Ishikawa (cell line): ENCODE measurements around the gene LZIC.
A peak's percentile ranks its signal among the peaks of the same experiment; 100 is the strongest.

Experiments used
- CEBPB ChIP-seq: IDR thresholded peaks from 2 replicates; pipeline ENCODE4 v1.6.1; 2012
- CREB1 ChIP-seq: IDR thresholded peaks from 2 replicates; pipeline ENCODE4 v1.6.1; 2012; ENCODE audit warnings: low read depth
- EGR1 ChIP-seq: IDR thresholded peaks from 2 replicates; pipeline ENCODE4 v1.6.1; 2012
- EP300 ChIP-seq: IDR thresholded peaks from 2 replicates; pipeline ENCODE4 v1.6.1; 2012; ENCODE audit warnings: borderline replicate concordance
- FOXM1 ChIP-seq: IDR thresholded peaks from 2 replicates; pipeline ENCODE4 v1.6.1; 2012; ENCODE audit warnings: low read depth, borderline replicate concordance
- NFIC ChIP-seq: IDR thresholded peaks from 2 replicates; pipeline ENCODE4 v1.6.1; 2012
- RAD21 ChIP-seq: IDR thresholded peaks from 2 replicates; pipeline ENCODE4 v1.6.1; 2012; ENCODE audit warnings: low read depth
- TAF1 ChIP-seq: IDR thresholded peaks from 2 replicates; pipeline ENCODE4 v1.6.1; 2012; ENCODE audit warnings: low read depth, mild to moderate bottlenecking
- TCF12 ChIP-seq: IDR thresholded peaks from 2 replicates; pipeline ENCODE4 v1.6.1; 2012; ENCODE audit warnings: low read depth
- TEAD4 ChIP-seq: IDR thresholded peaks from 2 replicates; pipeline ENCODE4 v1.6.1; 2012
- YY1 ChIP-seq: IDR thresholded peaks from 2 replicates; pipeline ENCODE4 v1.6.1; 2012; ENCODE audit warnings: low read depth
- ZBTB7A ChIP-seq: IDR thresholded peaks from 2 replicates; pipeline ENCODE4 v1.6.1; 2012; ENCODE audit warnings: low read depth
- TF ChIP-seq, protein P1 (sequence below): IDR thresholded peaks from 2 replicates; pipeline ENCODE4 v1.6.1; 2012; ENCODE audit warnings: low read depth, mild to moderate bottlenecking
- TF ChIP-seq, protein P2 (sequence below): IDR thresholded peaks from 2 replicates; pipeline ENCODE4 v1.6.1; 2012
- TF ChIP-seq, protein P3 (sequence below): IDR thresholded peaks from 2 replicates; pipeline ENCODE4 v1.6.1; 2012

LZIC gene

DNA sequence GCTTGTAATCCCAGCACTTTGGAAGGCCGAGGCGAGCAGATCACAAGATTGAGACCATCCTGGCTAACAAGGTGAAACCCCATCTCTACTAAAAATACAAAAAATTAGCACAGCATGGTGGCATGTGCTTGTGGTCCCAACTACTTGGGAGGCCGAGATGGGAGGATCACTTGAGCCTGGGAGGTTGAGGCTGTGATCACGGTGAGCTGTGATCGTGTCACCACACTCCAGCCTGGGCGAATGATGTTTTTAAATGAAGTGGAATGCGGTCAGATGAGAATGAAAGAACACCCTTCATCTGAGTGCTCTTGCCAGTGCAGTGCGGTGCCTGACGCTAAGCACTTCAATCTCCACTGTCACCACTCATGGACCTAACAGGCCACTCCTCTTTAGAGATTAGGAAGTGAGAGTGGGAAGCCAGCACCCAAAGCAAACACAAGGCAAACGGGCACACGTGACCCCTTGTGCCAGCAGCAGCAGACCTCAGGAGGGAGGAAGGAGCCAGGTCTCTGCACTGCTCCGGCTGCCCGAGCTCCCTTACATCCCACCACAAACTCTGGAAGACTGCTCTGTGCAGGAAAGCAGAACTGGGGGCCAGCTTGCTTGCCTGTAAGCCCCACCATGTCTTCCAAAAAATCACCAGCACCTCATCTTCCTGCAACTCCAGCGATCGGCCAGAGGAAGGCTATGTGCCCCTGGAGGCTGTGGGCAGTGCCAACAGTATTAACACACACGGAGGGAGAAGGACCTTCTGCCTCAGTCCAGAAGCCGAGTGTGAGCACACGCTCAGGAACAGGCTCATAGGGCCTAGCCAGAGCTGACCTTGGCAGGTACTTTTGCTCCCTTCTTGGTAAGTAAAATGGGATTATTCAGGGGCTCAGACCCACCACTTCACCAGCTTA, 42.8 kb downstream of the LZIC start:
- TF ChIP-seq, protein P1, sequence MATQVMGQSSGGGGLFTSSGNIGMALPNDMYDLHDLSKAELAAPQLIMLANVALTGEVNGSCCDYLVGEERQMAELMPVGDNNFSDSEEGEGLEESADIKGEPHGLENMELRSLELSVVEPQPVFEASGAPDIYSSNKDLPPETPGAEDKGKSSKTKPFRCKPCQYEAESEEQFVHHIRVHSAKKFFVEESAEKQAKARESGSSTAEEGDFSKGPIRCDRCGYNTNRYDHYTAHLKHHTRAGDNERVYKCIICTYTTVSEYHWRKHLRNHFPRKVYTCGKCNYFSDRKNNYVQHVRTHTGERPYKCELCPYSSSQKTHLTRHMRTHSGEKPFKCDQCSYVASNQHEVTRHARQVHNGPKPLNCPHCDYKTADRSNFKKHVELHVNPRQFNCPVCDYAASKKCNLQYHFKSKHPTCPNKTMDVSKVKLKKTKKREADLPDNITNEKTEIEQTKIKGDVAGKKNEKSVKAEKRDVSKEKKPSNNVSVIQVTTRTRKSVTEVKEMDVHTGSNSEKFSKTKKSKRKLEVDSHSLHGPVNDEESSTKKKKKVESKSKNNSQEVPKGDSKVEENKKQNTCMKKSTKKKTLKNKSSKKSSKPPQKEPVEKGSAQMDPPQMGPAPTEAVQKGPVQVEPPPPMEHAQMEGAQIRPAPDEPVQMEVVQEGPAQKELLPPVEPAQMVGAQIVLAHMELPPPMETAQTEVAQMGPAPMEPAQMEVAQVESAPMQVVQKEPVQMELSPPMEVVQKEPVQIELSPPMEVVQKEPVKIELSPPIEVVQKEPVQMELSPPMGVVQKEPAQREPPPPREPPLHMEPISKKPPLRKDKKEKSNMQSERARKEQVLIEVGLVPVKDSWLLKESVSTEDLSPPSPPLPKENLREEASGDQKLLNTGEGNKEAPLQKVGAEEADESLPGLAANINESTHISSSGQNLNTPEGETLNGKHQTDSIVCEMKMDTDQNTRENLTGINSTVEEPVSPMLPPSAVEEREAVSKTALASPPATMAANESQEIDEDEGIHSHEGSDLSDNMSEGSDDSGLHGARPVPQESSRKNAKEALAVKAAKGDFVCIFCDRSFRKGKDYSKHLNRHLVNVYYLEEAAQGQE = no peak
- TF ChIP-seq CREB1 (no peak), EGR1 (no peak), CEBPB (no peak), TCF12 (no peak), RAD21 (no peak), NFIC (no peak), EP300 (no peak), YY1 (no peak), FOXM1 (no peak), ZBTB7A (no peak), TAF1 (no peak), TEAD4 (no peak)
- TF ChIP-seq, protein P2, sequence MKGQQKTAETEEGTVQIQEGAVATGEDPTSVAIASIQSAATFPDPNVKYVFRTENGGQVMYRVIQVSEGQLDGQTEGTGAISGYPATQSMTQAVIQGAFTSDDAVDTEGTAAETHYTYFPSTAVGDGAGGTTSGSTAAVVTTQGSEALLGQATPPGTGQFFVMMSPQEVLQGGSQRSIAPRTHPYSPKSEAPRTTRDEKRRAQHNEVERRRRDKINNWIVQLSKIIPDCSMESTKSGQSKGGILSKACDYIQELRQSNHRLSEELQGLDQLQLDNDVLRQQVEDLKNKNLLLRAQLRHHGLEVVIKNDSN = no peak
- TF ChIP-seq, protein P3, sequence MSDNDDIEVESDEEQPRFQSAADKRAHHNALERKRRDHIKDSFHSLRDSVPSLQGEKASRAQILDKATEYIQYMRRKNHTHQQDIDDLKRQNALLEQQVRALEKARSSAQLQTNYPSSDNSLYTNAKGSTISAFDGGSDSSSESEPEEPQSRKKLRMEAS = no peak

DNA sequence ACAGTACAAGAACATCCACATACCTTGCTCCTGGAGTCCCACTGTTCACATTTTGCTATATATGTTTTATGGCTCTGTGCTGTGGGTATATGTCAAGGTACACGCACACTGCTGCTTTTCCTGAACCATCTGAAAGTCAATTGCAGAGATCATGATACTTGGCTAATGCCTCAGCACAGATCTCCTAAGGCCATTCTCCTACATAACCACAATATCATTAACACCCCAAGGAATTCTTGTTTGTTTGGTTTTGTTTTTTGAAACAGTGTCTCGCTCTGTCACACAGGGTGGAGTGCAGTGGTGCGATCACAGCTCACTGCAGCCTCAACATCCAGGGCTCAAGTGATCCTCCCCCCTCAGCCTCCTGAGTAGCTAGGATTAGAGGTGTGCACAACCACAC, 49.1 kb downstream of the LZIC start:
- no peak for TF ChIP-seq CEBPB
- TF ChIP-seq, protein P2 = no peak
- no peak for TF ChIP-seq TCF12
- TF ChIP-seq EGR1 = no peak
- TF ChIP-seq TEAD4 = no peak
- TF ChIP-seq FOXM1 = no peak
- TF ChIP-seq ZBTB7A = no peak
- TF ChIP-seq, protein P3 = no peak

DNA sequence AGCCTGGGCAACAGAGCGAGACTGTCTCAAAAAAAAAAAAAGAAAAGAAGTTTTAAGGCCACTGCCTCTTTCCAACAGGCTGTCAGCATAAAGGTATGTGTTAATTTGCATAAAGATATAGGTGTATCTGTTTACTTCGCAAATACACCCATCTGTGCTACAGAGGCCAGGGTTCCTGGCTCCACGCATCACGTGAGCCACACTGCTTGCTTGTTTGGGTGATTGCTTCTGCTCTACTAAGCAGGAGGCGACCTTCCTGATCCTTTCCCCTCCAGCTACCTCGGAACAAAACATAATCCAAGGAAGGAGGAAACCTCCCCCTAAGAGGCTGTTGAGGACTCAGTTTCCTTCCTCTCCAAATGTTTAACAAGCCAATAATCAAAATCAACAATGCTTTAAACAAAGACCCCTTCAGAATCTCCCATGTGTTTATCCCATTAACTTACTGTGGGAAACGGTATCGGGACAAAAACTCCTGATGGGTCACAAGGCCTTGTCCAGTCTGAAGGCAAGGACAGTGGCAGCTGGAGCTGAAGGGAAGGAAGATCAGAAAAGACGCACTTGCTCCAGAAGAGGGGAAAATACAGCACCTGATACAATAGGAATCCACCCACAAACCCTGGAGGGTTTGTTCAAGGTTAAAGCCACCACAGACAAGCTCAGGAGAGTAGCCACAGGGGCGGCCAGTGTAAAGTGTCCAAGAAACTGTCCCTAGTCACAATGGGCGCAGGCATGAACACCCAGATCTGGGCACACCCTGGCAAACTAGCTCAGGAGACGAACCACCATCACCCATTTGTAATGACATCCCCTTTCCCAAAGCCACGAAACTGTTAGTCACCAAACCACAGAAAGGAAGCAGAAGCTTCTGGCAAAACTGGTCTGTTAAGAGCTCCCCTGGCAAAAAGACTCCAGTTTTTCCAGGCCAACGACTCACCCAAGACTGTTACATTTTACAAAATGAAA, 50.3 kb downstream of the LZIC start:
- TF ChIP-seq EGR1 = no peak
- TF ChIP-seq, protein P2 = peak; percentile 82

DNA sequence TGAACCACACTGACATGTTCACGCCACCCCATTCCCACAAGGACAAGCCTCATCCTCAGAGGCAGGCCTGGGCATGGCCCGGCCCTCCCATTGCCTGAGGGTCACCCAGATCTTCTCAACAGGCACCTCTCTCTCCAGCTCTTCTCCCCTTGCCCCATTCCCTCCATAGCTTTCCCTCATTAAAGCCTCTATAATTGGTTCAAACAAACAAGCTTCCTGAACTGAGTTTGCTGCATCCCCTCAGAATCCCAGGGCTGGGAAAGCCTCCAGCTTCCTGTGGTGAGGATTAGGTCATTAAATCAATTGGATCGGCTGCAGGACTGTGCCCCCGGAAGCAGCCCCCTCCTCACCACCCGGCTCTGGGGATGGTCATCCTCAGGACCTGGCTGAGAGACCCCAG, 52.0 kb downstream of the LZIC start:
- TF ChIP-seq, protein P2 = no peak
- TF ChIP-seq, protein P1 = no peak
- TF ChIP-seq RAD21 = no peak
- TF ChIP-seq FOXM1 = no peak
- peak; percentile 42; the same call in 1 of the 2 replicates for TF ChIP-seq NFIC

DNA sequence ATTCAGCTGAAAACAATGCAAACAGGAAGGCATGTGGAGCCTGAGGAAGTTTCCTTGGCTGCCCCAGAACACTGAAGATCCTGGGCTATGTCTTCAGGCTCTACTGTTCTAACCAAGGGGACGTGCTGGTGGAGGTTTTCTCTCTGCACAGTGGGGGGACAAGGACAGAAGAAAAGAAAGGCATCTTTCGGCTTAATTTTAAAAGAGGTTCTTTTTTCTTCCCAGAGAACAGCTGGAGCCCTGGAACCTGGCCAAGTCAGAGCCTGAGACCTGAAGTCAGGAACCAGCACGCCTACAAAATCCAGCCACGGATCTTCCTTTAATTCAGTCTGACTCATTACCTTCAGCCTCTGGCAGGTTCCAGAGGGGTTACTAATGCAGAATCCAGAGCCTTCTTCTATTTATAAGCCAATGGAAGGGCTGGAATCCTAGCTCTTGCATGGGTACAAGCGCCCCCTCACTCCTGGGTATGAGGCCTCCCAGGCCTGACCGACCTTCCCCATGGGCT, 52.9 kb downstream of the LZIC start:
- no peak for TF ChIP-seq CREB1
- TF ChIP-seq NFIC = peak; percentile 84
- TF ChIP-seq TCF12 = peak; percentile 46
- TF ChIP-seq EGR1 = no peak
- TF ChIP-seq TEAD4 = no peak
- TF ChIP-seq EP300 = no peak
- TF ChIP-seq, protein P3 = no peak
